Thymus (tissue), 14 donors: ENCODE results near the gene INTU. TPM values are rescaled to one million over a fixed set of nuclear protein-coding genes. Genes with fewer than 3 reads are reported as not detected.
"Not testable (repeated sequence)": the region's sequence is repeated elsewhere in the genome, so short reads cannot be mapped to it uniquely, and the experiment has no call there.

Experiments used
- DNase-seq, 9 donors: peaks; one replicate each; pipeline ENCODE4 v3.0.0-alpha.2; 2013; ENCODE audit warnings: low spot score in 9 of 9, low read depth in 6 of 9, missing footprints in 1 of 9
- H3K27ac ChIP-seq, 2 donors: one replicate each; pipeline ENCODE4 v1.5.1; 2013; ENCODE audit warnings: control low read depth in 1 of 2, low read depth in 1 of 2, low read length in 1 of 2, mild to moderate bottlenecking in 1 of 2, moderate library complexity in 1 of 2
- H3K27me3 ChIP-seq, 2 donors: one replicate each; pipeline ENCODE4 v1.5.1; 2013; ENCODE audit warnings: low read length in 1 of 2; ENCODE audit not compliant: control insufficient read depth in 2 of 2, insufficient read depth in 1 of 2
- H3K36me3 ChIP-seq, 2 donors: one replicate each; pipeline ENCODE4 v1.5.1; 2013; ENCODE audit warnings: low read length in 1 of 2, mild to moderate bottlenecking in 1 of 2, moderate library complexity in 1 of 2; ENCODE audit not compliant: control insufficient read depth in 2 of 2, insufficient read depth in 2 of 2
- H3K4me1 ChIP-seq, 2 donors: one replicate each; pipeline ENCODE4 v1.5.1; 2013; ENCODE audit warnings: low read length in 2 of 2; ENCODE audit not compliant: control insufficient read depth in 2 of 2, insufficient read depth in 2 of 2
- H3K4me3 ChIP-seq, 2 donors: one replicate each; pipeline ENCODE4 v1.5.1; 2013; ENCODE audit warnings: low read length in 2 of 2, control low read depth in 1 of 2, mild to moderate bottlenecking in 1 of 2
- H3K9me3 ChIP-seq, 2 donors: one replicate each; pipeline ENCODE4 v1.5.1; 2013; ENCODE audit warnings: low read length in 1 of 2, mild to moderate bottlenecking in 1 of 2; ENCODE audit not compliant: control insufficient read depth in 2 of 2, insufficient read depth in 1 of 2
- WGBS: extraction: QIAGEN DNeasy Blood & Tissue Kit; methylation state at CpG from one replicate; pipeline ENCODE4 v1.1.7; 2013; 5-methylcytosine and 5-hydroxymethylcytosine counted together
- long read RNA-seq, 10 donors: transcript quantifications; one replicate each; lab custom pipeline, GENCODE V29; 2026
- polyA plus RNA-seq: library from polyadenylated mRNA; stranded (reverse); fragments of 200-250 nt; gene quantifications from one replicate; pipeline ENCODE4 v1.2.3, GENCODE V29; 2013
- total RNA-seq: library from RNA; stranded (reverse); fragments of 120-200 nt; gene quantifications from one replicate; pipeline ENCODE4 v1.2.4, GENCODE V29; 2013
- donor health status: healthy.

INTU gene
- total RNA-seq (2.4 TPM), polyA plus RNA-seq (2.4 TPM)
- long read RNA-seq, donor 1: 0 reads
- long read RNA-seq, donor 2: 0 reads
- long read RNA-seq, donor 3: 0 reads
- long read RNA-seq, donor 4: 0 reads
- long read RNA-seq, donor 5: 0 reads
- long read RNA-seq, donor 6: 0 reads
- long read RNA-seq, donor 7: 0 reads
- long read RNA-seq, donor 8: 0 reads
- long read RNA-seq, donor 9: 0 reads
- long read RNA-seq, donor 10: 0 reads

GRCh38 chr4:127632420-127633403, at the start of gene INTU:
INTU (plus strand) TSS chr4:127632957; CDS start chr4:127633035, 78 bp downstream.
- Histone ChIP-seq H3K27me3 (peaks cover 2 to 9% of the 10 kb centered on the region in 2 donors), H3K36me3 (no peaks in the 10 kb centered on the region), H3K4me3 (peak within 1 kb of the TSS; percentile 45 to 58), H3K9me3 (no peaks in the 10 kb centered on the region), H3K27ac (peak within 1 kb of the TSS in 1 of 2 donors; percentile 20), H3K4me1 (peaks cover 0 to 4% of the 10 kb centered on the region in 2 donors)
- DNase-seq: peak; percentile 38 to 84 (median 64)
- WGBS: 1% methylated on average over 38 of the region's 38 CpGs

- not testable (repeated sequence) for H3K36me3 ChIP-seq, H3K9me3 ChIP-seq, H3K27me3 ChIP-seq, H3K4me1 ChIP-seq, H3K4me3 ChIP-seq, H3K27ac ChIP-seq, DNase-seq
- 96% methylated on average over 4 of the region's 4 CpGs for WGBS
These were observed 46.3 kb upstream of the INTU start for GRCh38 chr4:127586496-127586895.

GRCh38 chr4:127586922-127587571, 45.7 kb upstream of the INTU start:
- Histone ChIP-seq H3K36me3 (no peaks in the 10 kb centered on the region), H3K27me3 (no peaks in the 10 kb centered on the region), H3K27ac (no peak overlapping the region), H3K4me3 (no peak overlapping the region), H3K9me3 (no peaks in the 10 kb centered on the region), H3K4me1 (no peaks in the 10 kb centered on the region)
- WGBS: 10% methylated on average over 1 of the region's 1 CpG
- DNase-seq: peak in 2 of 9 donors; percentile 2 to 11

- not testable (repeated sequence) for DNase-seq, H3K36me3 ChIP-seq, H3K27ac ChIP-seq, H3K9me3 ChIP-seq, H3K4me3 ChIP-seq, H3K4me1 ChIP-seq, H3K27me3 ChIP-seq
- 89% methylated on average over 10 of the region's 12 CpGs for WGBS
These were observed 43.6 kb upstream of the INTU start for GRCh38 chr4:127589153-127589552.

- no peak overlapping the region for H3K27ac ChIP-seq
- H3K4me1 ChIP-seq: no peaks in the 10 kb centered on the region
- no peaks in the 10 kb centered on the region for H3K36me3 ChIP-seq
- no peaks in the 10 kb centered on the region for H3K27me3 ChIP-seq
- H3K4me3 ChIP-seq: no peak overlapping the region
- DNase-seq: no peak
- H3K9me3 ChIP-seq: no peaks in the 10 kb centered on the region
These were observed 34.1 kb upstream of the INTU start for GRCh38 chr4:127598656-127599055.

- 97% methylated on average over 1 of the region's 1 CpG for WGBS
- H3K27me3 ChIP-seq: peaks cover 0 to 3% of the 10 kb centered on the region in 2 donors
- H3K27ac ChIP-seq: no peak overlapping the region
- no peak overlapping the region for H3K4me3 ChIP-seq
- DNase-seq: no peak
- no peaks in the 10 kb centered on the region for H3K36me3 ChIP-seq
- no peaks in the 10 kb centered on the region for H3K4me1 ChIP-seq
- H3K9me3 ChIP-seq: no peaks in the 10 kb centered on the region
These were observed 31.7 kb upstream of the INTU start for GRCh38 chr4:127601029-127601428.

GRCh38 chr4:127604949-127605709, 27.6 kb upstream of the INTU start:
- peaks cover 0 to 3% of the 10 kb centered on the region in 2 donors for H3K27me3 ChIP-seq
- no peaks in the 10 kb centered on the region for H3K36me3 ChIP-seq
- H3K9me3 ChIP-seq: no peaks in the 10 kb centered on the region
- H3K27ac ChIP-seq: no peak overlapping the region
- no peak overlapping the region for H3K4me3 ChIP-seq
- 21% methylated on average over 6 of the region's 6 CpGs for WGBS
- peak in 1 of 9 donors; percentile 22 for DNase-seq
- no peaks in the 10 kb centered on the region for H3K4me1 ChIP-seq

GRCh38 chr4:127606823-127607222, 25.9 kb upstream of the INTU start:
- no peak for DNase-seq
- H3K4me3 ChIP-seq: no peak overlapping the region
- H3K36me3 ChIP-seq: no peaks in the 10 kb centered on the region
- H3K27ac ChIP-seq: no peak overlapping the region
- no peaks in the 10 kb centered on the region for H3K4me1 ChIP-seq
- no peaks in the 10 kb centered on the region for H3K9me3 ChIP-seq
- peaks cover 0 to 3% of the 10 kb centered on the region in 2 donors for H3K27me3 ChIP-seq
